SU-DHL-6 (cell line): ENCODE measurements around the gene UTP15.

Experiments
- EZH2phosphoT487 ChIP-seq: fragments of 200-600 bp; sonication (generic), shearing (Covaris generic); conservative IDR thresholded peaks from 2 replicates; pipeline ENCODE4 v1.6.1; 2018; ENCODE audit warnings: mild to moderate bottlenecking, antibody characterized with exemption, low read length, moderate library complexity, mixed read lengths
- TF ChIP-seq, protein P1 (sequence below): fragments of 200-600 bp; sonication (generic); IDR thresholded peaks from one replicate; pipeline ENCODE4 v1.5.1; 2017; ENCODE audit warnings: antibody characterized with exemption, mild to moderate bottlenecking, low read length, moderate library complexity; ENCODE audit not compliant: insufficient read depth, poor library complexity, severe bottlenecking

GRCh38 chr5:73615085-73615484 is 49.5 kb downstream of the UTP15 start:
- TF ChIP-seq, protein P1, sequence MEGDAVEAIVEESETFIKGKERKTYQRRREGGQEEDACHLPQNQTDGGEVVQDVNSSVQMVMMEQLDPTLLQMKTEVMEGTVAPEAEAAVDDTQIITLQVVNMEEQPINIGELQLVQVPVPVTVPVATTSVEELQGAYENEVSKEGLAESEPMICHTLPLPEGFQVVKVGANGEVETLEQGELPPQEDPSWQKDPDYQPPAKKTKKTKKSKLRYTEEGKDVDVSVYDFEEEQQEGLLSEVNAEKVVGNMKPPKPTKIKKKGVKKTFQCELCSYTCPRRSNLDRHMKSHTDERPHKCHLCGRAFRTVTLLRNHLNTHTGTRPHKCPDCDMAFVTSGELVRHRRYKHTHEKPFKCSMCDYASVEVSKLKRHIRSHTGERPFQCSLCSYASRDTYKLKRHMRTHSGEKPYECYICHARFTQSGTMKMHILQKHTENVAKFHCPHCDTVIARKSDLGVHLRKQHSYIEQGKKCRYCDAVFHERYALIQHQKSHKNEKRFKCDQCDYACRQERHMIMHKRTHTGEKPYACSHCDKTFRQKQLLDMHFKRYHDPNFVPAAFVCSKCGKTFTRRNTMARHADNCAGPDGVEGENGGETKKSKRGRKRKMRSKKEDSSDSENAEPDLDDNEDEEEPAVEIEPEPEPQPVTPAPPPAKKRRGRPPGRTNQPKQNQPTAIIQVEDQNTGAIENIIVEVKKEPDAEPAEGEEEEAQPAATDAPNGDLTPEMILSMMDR, result no peak
- no peak for TF ChIP-seq EZH2phosphoT487
